K562 (cell line): ENCODE measurements around the gene RAP1GAP2. TPM values are rescaled to one million over a fixed set of nuclear protein-coding genes. Genes with fewer than 3 reads are reported as not detected.
A peak's percentile ranks its signal among the peaks of the same experiment; 100 is the strongest.

Experiments used
- ATAC-seq: fragments of 200-7000 bp; cut with Tn5 transposase; 3 replicates; pipeline ENCODE4 v1.9.1; 2020; ENCODE audit warnings: moderate library complexity
- BruUV-seq: library from RNA; stranded (reverse); fragments of 400-500 nt; replicated peaks from 2 replicates; lab custom pipeline; 2021; lab: Mats Ljungman, UMichigan
- CTCF ChIA-PET: fragments of 300-600 bp; formaldehyde crosslinking; extraction: SDS; loops from one replicate; lab custom pipeline; 2021; ENCODE audit warnings: low intra/inter-chr PET ratio; lab: Yijun Ruan, JAX
- POLR2A ChIA-PET: fragments of 300-600, 350-650 bp; sonication (Branson Sonifier 250); formaldehyde crosslinking; extraction: SDS; loops from one replicate; lab custom pipeline; 2021; ENCODE audit warnings: antibody characterized with exemption, inconsistent platforms; lab: Yijun Ruan, JAX
- DNase-seq, 4 experiments: peaks; one replicate each; pipeline versions ENCODE4 v3.0.0 to v3.0.0-alpha.2; 2011 to 2018; ENCODE audit warnings: low spot score in 3 of 4, mixed read lengths in 3 of 4; ENCODE audit errors: extremely low read depth in 1 of 4
- FAIRE-seq: peaks from 2 replicates; lab custom pipeline; 2011; peaks lifted over from hg19 to GRCh38; lab: Jason Lieb, UNC
- H2AFZ ChIP-seq: 2 replicates; pipeline ENCODE4 v1.6.0; 2011; ENCODE audit warnings: low read depth, low read length, control low read depth, inconsistent platforms
- H3K27ac ChIP-seq: fragments of 200-600 bp; 3 replicates; pipeline ENCODE4 v1.8.0; 2011; ENCODE audit warnings: low read depth, mild to moderate bottlenecking, control low read depth, inconsistent platforms, low read length, moderate library complexity, mixed read lengths; ENCODE audit errors: extremely low read depth
- H3K27me3 ChIP-seq, 2 experiments: fragments of 300-600 bp in 1 of 2; 2 replicates in 1 of 2; 3 replicates in 1 of 2; pipeline versions ENCODE4 v1.6.0 to v1.8.0; 2011; ENCODE audit warnings: inconsistent platforms in 2 of 2, low read length in 2 of 2, mild to moderate bottlenecking in 1 of 2, mixed read lengths in 1 of 2, moderate library complexity in 1 of 2; ENCODE audit not compliant: control insufficient read depth in 2 of 2, insufficient read depth in 2 of 2
- H3K36me3 ChIP-seq: fragments of 300-600 bp; 3 replicates; pipeline ENCODE4 v1.8.0; 2011; ENCODE audit warnings: mild to moderate bottlenecking, low read length, inconsistent platforms; ENCODE audit not compliant: control insufficient read depth, insufficient read depth
- H3K4me1 ChIP-seq, 2 experiments: fragments of 200-600 bp in 1 of 2; replicated peaks in 1 of 2; 2 replicates in 1 of 2; 3 replicates in 1 of 2; pipeline versions ENCODE4 v1.5.1 to v1.8.0; 2011; ENCODE audit warnings: inconsistent platforms in 2 of 2, low read length in 2 of 2, mild to moderate bottlenecking in 1 of 2, mixed read lengths in 1 of 2, moderate library complexity in 1 of 2; ENCODE audit not compliant: control insufficient read depth in 2 of 2, insufficient read depth in 2 of 2
- H3K4me2 ChIP-seq: 2 replicates; pipeline ENCODE4 v1.6.1; 2011; ENCODE audit warnings: low read length, control low read depth, inconsistent platforms, mixed read lengths; ENCODE audit not compliant: insufficient read depth
- H3K4me3 ChIP-seq: fragments of 200-600 bp; sonication (generic), shearing (Covaris generic); 2 replicates; pipeline ENCODE4 v1.5.1; 2016; ENCODE audit warnings: control low read depth, inconsistent platforms
- H3K79me2 ChIP-seq: fragments of 200-600 bp; 3 replicates; pipeline ENCODE4 v1.8.0; 2011; ENCODE audit warnings: low read length, inconsistent platforms; ENCODE audit not compliant: control insufficient read depth, insufficient read depth
- H3K9ac ChIP-seq, 2 experiments: 2 replicates each; pipeline versions ENCODE4 v1.6.0 to v1.6.1; 2011; ENCODE audit warnings: low read depth in 2 of 2, low read length in 2 of 2, control low read depth in 1 of 2, inconsistent platforms in 1 of 2, mild to moderate bottlenecking in 1 of 2, mixed read lengths in 1 of 2; ENCODE audit not compliant: insufficient read depth in 1 of 2
- H3K9me1 ChIP-seq: one replicate; pipeline ENCODE4 v1.6.0; 2011; ENCODE audit warnings: inconsistent platforms, mild to moderate bottlenecking, low read length, moderate library complexity; ENCODE audit not compliant: control insufficient read depth, insufficient read depth
- H3K9me3 ChIP-seq: replicated peaks from 2 replicates; pipeline ENCODE4 v1.5.1; 2011; ENCODE audit warnings: low read depth, low read length, inconsistent platforms; ENCODE audit not compliant: control insufficient read depth, insufficient read depth
- H4K20me1 ChIP-seq: replicated peaks from 2 replicates; pipeline ENCODE4 v1.6.1; 2011; ENCODE audit warnings: low read length, inconsistent platforms, mixed read lengths; ENCODE audit not compliant: control insufficient read depth, insufficient read depth
- ELF1 ChIP-seq: fragments of 200-800 bp; sonication (Bioruptor generic); IDR thresholded peaks from 2 replicates; pipeline ENCODE4 v1.6.1; 2016; ENCODE audit warnings: missing genetic modification characterization, missing compliant biosample characterization
- ERF ChIP-seq: fragments of 450-650 bp; formaldehyde crosslinking; IDR thresholded peaks from 2 replicates; pipeline ENCODE4 v1.4.0; 2020; ENCODE audit warnings: mild to moderate bottlenecking, mixed read lengths
- HDAC6 ChIP-seq: IDR thresholded peaks from 2 replicates; pipeline ENCODE4 v1.6.1; 2012; ENCODE audit warnings: low read depth, mild to moderate bottlenecking, control low read depth, inconsistent platforms, low read length, moderate library complexity
- TCF3 ChIP-seq: sonication (generic); formaldehyde crosslinking; IDR thresholded peaks from 2 replicates; pipeline ENCODE4 v1.4.0; 2020; ENCODE audit warnings: mild to moderate bottlenecking, missing genetic modification reagents
- ZC3H4 ChIP-seq: sonication (generic); formaldehyde crosslinking; IDR thresholded peaks from 2 replicates; pipeline ENCODE4 v1.9.0; 2021; ENCODE audit warnings: missing genetic modification reagents, borderline replicate concordance
- WGBS: fragments of 100-300 bp; shearing (Covaris generic); methylation state at CpG from one replicate; pipeline ENCODE4 v1.1.6; 2016; ENCODE audit warnings: low coverage, mixed read lengths; ENCODE audit not compliant: insufficient coverage; ENCODE audit errors: missing lambda C conversion rate; 5-methylcytosine and 5-hydroxymethylcytosine counted together
- in situ Hi-C: fragments of 300-500 bp; cut with MboI; formaldehyde crosslinking; loops from 4 replicates; pipeline ENCODE4 v1.15.0; 2018; ENCODE audit warnings: inconsistent platforms, mixed read lengths
- intact Hi-C: fragments of 100-400 bp; cut with micrococcal nuclease; formaldehyde crosslinking; loops from 2 replicates; pipeline ENCODE4 v1.14.2; 2022
- polyA plus RNA-seq, 8 experiments: library from polyadenylated mRNA; depleted of rRNA in 4 of 8; stranded (reverse) in 5 of 8; unstranded in 3 of 8; fragments of >200 nt; fragmentation: Nextera tagmentation in 2 of 8; fragmentation: Illumina TruSeq in 1 of 8; extraction: Ambion mirVana in 2 of 8; extraction: Trizol in 1 of 8; gene quantifications; 2 replicates each; pipeline versions ENCODE4 v1.2.1 to v1.2.3, GENCODE V29; 2011 to 2014; ENCODE audit warnings: inconsistent platforms in 1 of 8, missing spikeins in 1 of 8
- total RNA-seq, 7 experiments: library from RNA; depleted of rRNA in 6 of 7; stranded (reverse); fragments of >200 nt in 6 of 7; fragmentation: Illumina TruSeq in 2 of 7; extraction: Trizol in 2 of 7; gene quantifications; 2 replicates each; pipeline versions ENCODE4 v1.2.1 to v1.2.3, GENCODE V29; 2011 to 2021; ENCODE audit warnings: low replicate concordance in 1 of 7
- TF ChIP-seq, protein P1 (sequence below): fragments of 250-450 bp; sonication (Bioruptor Pico); IDR thresholded peaks from 2 replicates; pipeline ENCODE4 v1.8.0; 2022; ENCODE audit warnings: moderate library complexity, mild to moderate bottlenecking, inconsistent platforms
- TF ChIP-seq, protein P2 (sequence below): sonication (generic); formaldehyde crosslinking; IDR thresholded peaks from 2 replicates; pipeline ENCODE4 v1.8.1; 2022; ENCODE audit warnings: missing genetic modification reagents
- TF ChIP-seq, protein P3 (sequence below), 3 experiments: IDR thresholded peaks in 2 of 3; conservative IDR thresholded peaks in 1 of 3; 2 replicates each; pipeline ENCODE4 v1.5.1; 2011 to 2012; ENCODE audit warnings: low read length in 3 of 3, mild to moderate bottlenecking in 3 of 3, control low read depth in 2 of 3, improper control_type of control experiment in 1 of 3, inconsistent platforms in 1 of 3, low read depth in 1 of 3, mixed read lengths in 1 of 3, moderate library complexity in 1 of 3; ENCODE audit not compliant: insufficient read depth in 2 of 3
- TF ChIP-seq, protein P4 (sequence below): sonication (generic); formaldehyde crosslinking; IDR thresholded peaks from 2 replicates; pipeline ENCODE4 v1.8.0; 2022; ENCODE audit warnings: missing genetic modification reagents, mild to moderate bottlenecking, borderline replicate concordance

The RAP1GAP2 gene
- total and polyA plus RNA-seq, 9 of the 15 experiments (the other 6 are each of a cell fraction or from before 2014, with no cell fraction given) = 0.01 to 1.3 (median 0.42) TPM; not detected in 1

DNA sequence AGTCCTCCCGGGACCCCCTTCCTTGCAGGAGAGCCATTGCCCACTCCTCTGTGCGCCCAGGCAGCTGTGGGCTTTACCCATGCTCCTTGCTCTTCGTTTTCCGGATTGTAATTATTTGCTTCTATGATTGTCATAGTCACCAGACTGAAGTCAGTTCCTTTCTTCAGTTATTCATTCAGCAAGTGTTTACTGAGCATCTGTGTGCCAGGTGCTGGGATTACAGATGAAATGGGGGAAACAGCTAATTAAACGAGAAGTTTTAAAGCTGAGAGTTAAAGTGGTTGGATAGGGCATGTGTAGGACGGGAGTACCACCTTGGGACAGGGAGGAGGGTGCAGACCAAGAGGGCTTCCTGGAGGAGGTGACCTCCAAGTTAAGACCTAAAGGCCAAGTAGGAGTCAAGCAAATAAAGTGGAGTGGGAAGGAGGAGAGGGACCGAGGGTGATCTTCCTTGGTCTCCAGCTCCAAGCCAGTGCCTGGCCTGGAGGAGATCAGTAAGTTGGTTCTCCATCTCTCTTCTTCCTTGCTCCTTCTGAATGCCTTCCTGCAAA is 140.6 kb downstream of the RAP1GAP2 start (continued):
- TF ChIP-seq, protein P1, sequence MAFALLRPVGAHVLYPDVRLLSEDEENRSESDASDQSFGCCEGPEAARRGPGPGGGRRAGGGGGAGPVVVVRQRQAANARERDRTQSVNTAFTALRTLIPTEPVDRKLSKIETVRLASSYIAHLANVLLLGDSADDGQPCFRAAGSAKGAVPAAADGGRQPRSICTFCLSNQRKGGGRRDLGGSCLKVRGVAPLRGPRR (CRISPR knock-in tag) = no peak
- TF ChIP-seq, protein P2, sequence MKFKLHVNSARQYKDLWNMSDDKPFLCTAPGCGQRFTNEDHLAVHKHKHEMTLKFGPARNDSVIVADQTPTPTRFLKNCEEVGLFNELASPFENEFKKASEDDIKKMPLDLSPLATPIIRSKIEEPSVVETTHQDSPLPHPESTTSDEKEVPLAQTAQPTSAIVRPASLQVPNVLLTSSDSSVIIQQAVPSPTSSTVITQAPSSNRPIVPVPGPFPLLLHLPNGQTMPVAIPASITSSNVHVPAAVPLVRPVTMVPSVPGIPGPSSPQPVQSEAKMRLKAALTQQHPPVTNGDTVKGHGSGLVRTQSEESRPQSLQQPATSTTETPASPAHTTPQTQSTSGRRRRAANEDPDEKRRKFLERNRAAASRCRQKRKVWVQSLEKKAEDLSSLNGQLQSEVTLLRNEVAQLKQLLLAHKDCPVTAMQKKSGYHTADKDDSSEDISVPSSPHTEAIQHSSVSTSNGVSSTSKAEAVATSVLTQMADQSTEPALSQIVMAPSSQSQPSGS (CRISPR knock-in tag) = no peak
- TF ChIP-seq TCF3 (CRISPR knock-in tag) (no peak), ELF1 (no peak)

DNA sequence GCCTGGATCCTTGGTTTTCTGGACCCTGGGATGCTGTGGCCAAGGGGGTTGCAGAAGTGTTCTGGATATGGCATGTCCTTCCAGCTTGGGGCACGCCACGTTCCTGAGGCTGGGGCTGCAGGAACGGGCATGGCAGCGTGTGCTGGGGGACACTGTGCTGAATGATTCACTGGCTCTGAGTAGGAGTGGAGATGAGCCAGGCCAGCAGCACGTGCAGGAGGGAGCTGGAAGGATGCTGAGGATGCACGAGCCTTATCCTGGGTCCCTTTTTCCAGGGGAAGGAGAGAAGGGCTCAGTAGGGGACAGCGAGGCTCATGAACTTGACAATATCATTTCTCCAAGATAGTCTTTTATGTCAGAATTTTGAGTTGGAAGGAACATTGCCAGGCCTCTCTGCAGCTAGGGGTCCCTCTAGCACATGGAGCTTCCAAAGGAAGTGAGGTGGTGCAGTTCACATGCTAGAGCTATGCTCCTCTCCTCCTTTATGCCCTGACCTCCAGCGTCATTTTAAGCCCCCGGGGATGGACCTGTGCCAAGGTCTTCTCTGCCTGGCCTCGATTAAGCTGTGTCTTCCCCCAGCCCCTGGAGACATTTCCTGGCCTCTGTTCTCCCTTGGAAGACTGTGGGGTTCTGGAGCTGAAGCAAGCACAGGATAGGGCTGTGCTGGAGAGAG is 141.2 kb downstream of the RAP1GAP2 start:
- Histone ChIP-seq H3K9me3 (no peaks in the 10 kb centered on the region), H3K27me3 (peaks cover 0 to 54% of the 10 kb centered on the region in 2 experiments; a peak in 2 of 5 replicates), H3K4me1 (peaks cover 0 to 9% of the 10 kb centered on the region in 2 experiments; a peak in 1 of 5 replicates), H3K4me3 (no peak overlapping the region), H3K9ac (no peak overlapping the region), H3K9me1 (no peaks in the 10 kb centered on the region), H4K20me1 (no peaks in the 10 kb centered on the region; the same call in 1 of the 2 replicates), H2AFZ (no peak overlapping the region), H3K27ac (no peak overlapping the region), H3K36me3 (no peaks in the 10 kb centered on the region), H3K4me2 (no peak overlapping the region), H3K79me2 (no peaks in the 10 kb centered on the region)
- ATAC-seq (no peak), DNase-seq (no peak), FAIRE-seq (no peak)
- TF ChIP-seq HDAC6 = no peak
- TF ChIP-seq, protein P3, sequence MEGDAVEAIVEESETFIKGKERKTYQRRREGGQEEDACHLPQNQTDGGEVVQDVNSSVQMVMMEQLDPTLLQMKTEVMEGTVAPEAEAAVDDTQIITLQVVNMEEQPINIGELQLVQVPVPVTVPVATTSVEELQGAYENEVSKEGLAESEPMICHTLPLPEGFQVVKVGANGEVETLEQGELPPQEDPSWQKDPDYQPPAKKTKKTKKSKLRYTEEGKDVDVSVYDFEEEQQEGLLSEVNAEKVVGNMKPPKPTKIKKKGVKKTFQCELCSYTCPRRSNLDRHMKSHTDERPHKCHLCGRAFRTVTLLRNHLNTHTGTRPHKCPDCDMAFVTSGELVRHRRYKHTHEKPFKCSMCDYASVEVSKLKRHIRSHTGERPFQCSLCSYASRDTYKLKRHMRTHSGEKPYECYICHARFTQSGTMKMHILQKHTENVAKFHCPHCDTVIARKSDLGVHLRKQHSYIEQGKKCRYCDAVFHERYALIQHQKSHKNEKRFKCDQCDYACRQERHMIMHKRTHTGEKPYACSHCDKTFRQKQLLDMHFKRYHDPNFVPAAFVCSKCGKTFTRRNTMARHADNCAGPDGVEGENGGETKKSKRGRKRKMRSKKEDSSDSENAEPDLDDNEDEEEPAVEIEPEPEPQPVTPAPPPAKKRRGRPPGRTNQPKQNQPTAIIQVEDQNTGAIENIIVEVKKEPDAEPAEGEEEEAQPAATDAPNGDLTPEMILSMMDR (IDR thresholded peaks at IDR 0.05 in 2 of 3, conservative IDR thresholded peaks at IDR 0.05 in 1 of 3; ENCODE audit: insufficient read depth in 2 of 3, low read depth in 1 of 3, low read length in 3 of 3) = peak in 1 of 3 experiments; percentile 11; a peak in 1 of 6 replicates
- TF ChIP-seq, protein P4, sequence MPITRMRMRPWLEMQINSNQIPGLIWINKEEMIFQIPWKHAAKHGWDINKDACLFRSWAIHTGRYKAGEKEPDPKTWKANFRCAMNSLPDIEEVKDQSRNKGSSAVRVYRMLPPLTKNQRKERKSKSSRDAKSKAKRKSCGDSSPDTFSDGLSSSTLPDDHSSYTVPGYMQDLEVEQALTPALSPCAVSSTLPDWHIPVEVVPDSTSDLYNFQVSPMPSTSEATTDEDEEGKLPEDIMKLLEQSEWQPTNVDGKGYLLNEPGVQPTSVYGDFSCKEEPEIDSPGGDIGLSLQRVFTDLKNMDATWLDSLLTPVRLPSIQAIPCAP (CRISPR knock-in tag) = no peak
- TF ChIP-seq ERF (CRISPR knock-in tag) = no peak
- no peak for TF ChIP-seq ZC3H4 (CRISPR knock-in tag)
- in situ Hi-C loops (no loop called here), intact Hi-C loops (no loop called here)
- WGBS = 3% methylated on average over 9 of the region's 10 CpGs
- CTCF ChIA-PET = no interaction called here
- POLR2A ChIA-PET = no interaction called here
- no TSS peak for BruUV-seq
